IMR-90 (cell line): ENCODE measurements around the gene FOXL3. TPM values are rescaled to one million over a fixed set of nuclear protein-coding genes. Genes with fewer than 3 reads are reported as not detected.

Experiments
- ATAC-seq: fragments of 200-7000 bp; cut with Tn5 transposase; 2 replicates; pipeline ENCODE4 v1.9.1; 2020; ENCODE audit warnings: low read depth, mild to moderate bottlenecking, moderate library complexity
- BruUV-seq: library from RNA; stranded (reverse); fragments of 400-500 nt; replicated peaks from 2 replicates; lab custom pipeline; 2021; lab: Mats Ljungman, UMichigan
- CTCF ChIA-PET: fragments of 300-600 bp; formaldehyde crosslinking; extraction: SDS; loops from one replicate; lab custom pipeline; 2021; ENCODE audit warnings: antibody characterized with exemption; lab: Yijun Ruan, JAX
- POLR2A ChIA-PET: fragments of 300-600 bp; sonication (Branson Sonifier 250); formaldehyde crosslinking; loops from one replicate; lab custom pipeline; 2022; ENCODE audit warnings: antibody characterized with exemption; ENCODE audit not compliant: unreplicated experiment; lab: Charles Lee
- DNase-seq: peaks from one replicate; pipeline ENCODE4 v3.0.0; 2013
- H2AFZ ChIP-seq: replicated peaks from 2 replicates; pipeline ENCODE3; 2013; ENCODE audit warnings: low read length, mild to moderate bottlenecking; ENCODE audit not compliant: poor library complexity
- H2AK5ac ChIP-seq: 2 replicates; pipeline ENCODE4 v1.6.1; 2013; ENCODE audit warnings: low read depth, low read length, inconsistent platforms
- H2AK9ac ChIP-seq: replicated peaks from 2 replicates; pipeline ENCODE3; 2013; ENCODE audit warnings: mild to moderate bottlenecking, low read depth, low read length, moderate library complexity; ENCODE audit not compliant: poor library complexity
- H2BK120ac ChIP-seq: 2 replicates; pipeline ENCODE4 v1.6.1; 2013; ENCODE audit warnings: low read depth, low read length, inconsistent platforms
- H2BK15ac ChIP-seq: 3 replicates; pipeline ENCODE4 v1.6.1; 2013; ENCODE audit warnings: low read depth, low read length, inconsistent platforms
- H2BK20ac ChIP-seq: 2 replicates; pipeline ENCODE4 v1.6.1; 2013; ENCODE audit warnings: low read depth, mild to moderate bottlenecking, inconsistent platforms, low read length, moderate library complexity
- H2BK5ac ChIP-seq: 2 replicates; pipeline ENCODE4 v1.6.1; 2013; ENCODE audit warnings: mild to moderate bottlenecking, low read depth, low read length, inconsistent platforms; ENCODE audit not compliant: poor library complexity, severe bottlenecking
- H3K14ac ChIP-seq: replicated peaks from 2 replicates; pipeline ENCODE4 v1.6.1; 2013; ENCODE audit warnings: low read depth, low read length, inconsistent platforms
- H3K18ac ChIP-seq: 2 replicates; pipeline ENCODE4 v1.6.1; 2013; ENCODE audit warnings: low read depth, low read length, control low read depth
- H3K23ac ChIP-seq: 2 replicates; pipeline ENCODE4 v1.6.1; 2013; ENCODE audit warnings: low read depth, low read length, inconsistent platforms
- H3K27ac ChIP-seq: 2 replicates; pipeline ENCODE4 v1.5.1; 2013; ENCODE audit warnings: mild to moderate bottlenecking, control low read depth, low read length; ENCODE audit not compliant: insufficient read depth
- H3K27me3 ChIP-seq: 2 replicates; pipeline ENCODE4 v1.6.1; 2013; ENCODE audit warnings: low read length; ENCODE audit not compliant: control insufficient read depth, insufficient read depth
- H3K36me3 ChIP-seq: 2 replicates; pipeline ENCODE4 v1.6.1; 2013; ENCODE audit warnings: low read length, mixed read lengths; ENCODE audit not compliant: control insufficient read depth, insufficient read depth
- H3K4ac ChIP-seq: 2 replicates; pipeline ENCODE4 v1.6.1; 2013; ENCODE audit warnings: low read depth, low read length, inconsistent platforms
- H3K4me1 ChIP-seq: 2 replicates; pipeline ENCODE4 v1.6.1; 2013; ENCODE audit warnings: low read length, mixed read lengths; ENCODE audit not compliant: control insufficient read depth, insufficient read depth
- H3K4me2 ChIP-seq: 2 replicates; pipeline ENCODE4 v1.6.1; 2013; ENCODE audit warnings: low read depth, mild to moderate bottlenecking, control low read depth, low read length, moderate library complexity
- H3K4me3 ChIP-seq: 2 replicates; pipeline ENCODE4 v1.5.1; 2013; ENCODE audit warnings: low read depth, mild to moderate bottlenecking, control low read depth, low read length, moderate library complexity; ENCODE audit not compliant: insufficient read depth
- H3K56ac ChIP-seq: 2 replicates; pipeline ENCODE4 v1.6.1; 2013; ENCODE audit warnings: low read length, inconsistent platforms; ENCODE audit not compliant: insufficient read depth; ENCODE audit errors: extremely low read depth
- H3K79me1 ChIP-seq, 2 experiments: 2 replicates each; pipeline ENCODE4 v1.6.1; 2013; ENCODE audit warnings: low read length in 2 of 2, inconsistent platforms in 1 of 2, low read depth in 1 of 2
- H3K9ac ChIP-seq: 2 replicates; pipeline ENCODE4 v1.6.1; 2013; ENCODE audit warnings: low read depth, low read length, control low read depth
- H3K9me1 ChIP-seq: 2 replicates; pipeline ENCODE4 v1.6.1; 2013; ENCODE audit warnings: low read length, inconsistent platforms; ENCODE audit not compliant: insufficient read depth
- H3K9me3 ChIP-seq: 2 replicates; pipeline ENCODE4 v1.6.1; 2013; ENCODE audit warnings: low read length; ENCODE audit not compliant: control insufficient read depth, insufficient read depth
- H4K20me1 ChIP-seq: 2 replicates; pipeline ENCODE4 v1.6.1; 2013; ENCODE audit warnings: low read length, inconsistent platforms; ENCODE audit not compliant: insufficient read depth
- H4K5ac ChIP-seq: 2 replicates; pipeline ENCODE4 v1.6.1; 2013; ENCODE audit warnings: mild to moderate bottlenecking, low read depth, low read length, control low read depth
- H4K8ac ChIP-seq, 2 experiments: 2 replicates each; pipeline ENCODE4 v1.6.1; 2013; ENCODE audit warnings: low read depth in 2 of 2, low read length in 2 of 2, control low read depth in 1 of 2, inconsistent platforms in 1 of 2
- H4K91ac ChIP-seq: 2 replicates; pipeline ENCODE4 v1.6.1; 2013; ENCODE audit warnings: low read depth, low read length, inconsistent platforms; ENCODE audit not compliant: insufficient read depth
- BHLHE40 ChIP-seq: fragments of 150-350 bp; IDR thresholded peaks from 2 replicates; pipeline ENCODE4 v1.6.1; 2016; ENCODE audit warnings: mild to moderate bottlenecking, low read depth, low read length
- CTCF ChIP-seq: conservative IDR thresholded peaks from 2 replicates; pipeline ENCODE4 v1.5.1; 2012; ENCODE audit warnings: mild to moderate bottlenecking, low read depth, low read length, improper control_type of control experiment
- MAFK ChIP-seq: IDR thresholded peaks from 2 replicates; pipeline ENCODE4 v1.6.1; 2012; ENCODE audit warnings: low read depth, low read length, improper control_type of control experiment
- WGBS, 2 experiments: methylation state at CpG; one replicate each; pipeline versions ENCODE4 v1.1.5 to v1.1.7; 2013; ENCODE audit warnings: missing lambda C conversion rate in 2 of 2; ENCODE audit not compliant: insufficient read length in 1 of 2; ENCODE audit errors: extremely low coverage in 2 of 2; 5-methylcytosine and 5-hydroxymethylcytosine counted together
- dilution Hi-C: fragments of 300-500 bp; cut with HindIII; formaldehyde crosslinking; loops from one replicate; pipeline ENCODE4 v1.14.3; 2018; ENCODE audit warnings: low sequenced_read_pairs; ENCODE audit not compliant: unreplicated experiment
- in situ Hi-C: fragments of 300-500 bp; cut with MboI; formaldehyde crosslinking; loops from 3 replicates; pipeline ENCODE4 v1.14.3; 2019; ENCODE audit warnings: low sequenced_read_pairs, inconsistent platforms, mixed read lengths
- intact Hi-C: fragments of 100-400 bp; cut with micrococcal nuclease; formaldehyde crosslinking; loops from 2 replicates; pipeline ENCODE4 v1.10.0; 2022
- polyA plus RNA-seq, 3 experiments: library from polyadenylated mRNA; depleted of rRNA; stranded (reverse); fragments of >200 nt; gene quantifications; 2 replicates each; pipeline ENCODE4 v1.2.3, GENCODE V29; 2012; ENCODE audit warnings: low replicate concordance in 1 of 3
- total RNA-seq: library from RNA; depleted of rRNA; stranded (reverse); fragments of >200 nt; gene quantifications from 2 replicates; pipeline ENCODE4 v1.2.3, GENCODE V29; 2012

FOXL3 gene
- total and polyA plus RNA-seq, 2 of the 4 experiments (the other 2 are of a cell fraction), result not detected

DNA sequence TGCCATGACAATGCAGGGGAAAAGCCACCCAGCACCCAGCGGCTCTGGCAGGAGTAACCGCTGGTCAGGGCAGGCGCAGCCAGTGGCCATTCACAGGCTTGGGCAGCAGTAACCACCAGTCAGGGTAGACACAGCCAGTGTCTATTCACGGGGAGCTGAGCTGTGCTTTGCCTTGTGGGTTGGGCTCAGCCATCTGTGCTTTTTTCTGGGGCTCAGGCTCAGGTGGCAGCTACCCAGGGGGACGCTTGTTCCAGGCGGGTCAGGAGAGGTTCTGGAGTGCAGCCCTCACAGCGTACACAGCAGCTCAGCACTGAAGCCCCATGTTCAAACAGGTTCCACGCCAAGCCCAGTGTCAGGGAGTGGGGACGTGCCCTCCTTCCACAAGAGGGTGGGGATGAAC, 28.5 kb downstream of the FOXL3 start:
- no peak overlapping the region for H4K8ac ChIP-seq
- H3K79me1 ChIP-seq, result no peaks in the 10 kb centered on the region
- peaks cover 8% of the 10 kb centered on the region for H3K9me3 ChIP-seq
- no peak overlapping the region for H4K5ac ChIP-seq
- H3K4me2 ChIP-seq, result no peak overlapping the region
- no peak overlapping the region for H3K9ac ChIP-seq
- no peak overlapping the region for H2AFZ ChIP-seq
- TF ChIP-seq MAFK (no peak), BHLHE40 (no peak), CTCF (no peak)
- intact Hi-C loops (no loop called here), dilution Hi-C loops (no loop called here), in situ Hi-C loops (loop anchor here (5.0 kb wide), 1 partner anchor 459 kb away; no protein-coding TSS in a partner anchor)
- H3K4ac ChIP-seq, result no peak overlapping the region
- no peaks in the 10 kb centered on the region for H3K9me1 ChIP-seq
- H2BK120ac ChIP-seq, result no peak overlapping the region
- H2AK9ac ChIP-seq, result no peak overlapping the region
- 94% methylated on average over 3 of the region's 9 CpGs; no CpG with 5 or more reads in 1 of the 2 experiments for WGBS, 2 experiments
- H4K20me1 ChIP-seq, result peaks cover 2% of the 10 kb centered on the region; the same call in 1 of the 2 replicates
- H3K14ac ChIP-seq, result no peak overlapping the region
- no peak for DNase-seq
- H3K36me3 ChIP-seq, result no peaks in the 10 kb centered on the region
- no peak overlapping the region for H3K4me3 ChIP-seq
- POLR2A ChIA-PET, result no interaction called here
- no peak overlapping the region for H2BK5ac ChIP-seq
- H3K27me3 ChIP-seq, result peaks cover 51% of the 10 kb centered on the region
- no peak overlapping the region for H3K27ac ChIP-seq
- H2BK15ac ChIP-seq, result no peak overlapping the region
- BruUV-seq, result no TSS peak
- H4K91ac ChIP-seq, result no peak overlapping the region
- no peak for ATAC-seq
- CTCF ChIA-PET, result interaction anchor here (0.6 kb wide), 1 partner anchor 444 kb away, joined by 4 read pairs; no protein-coding TSS in a partner anchor
- no peak overlapping the region for H2BK20ac ChIP-seq
- no peaks in the 10 kb centered on the region for H3K4me1 ChIP-seq
- no peak overlapping the region for H3K56ac ChIP-seq
- H3K23ac ChIP-seq, result no peak overlapping the region
- no peak overlapping the region for H2AK5ac ChIP-seq
- no peak overlapping the region for H3K18ac ChIP-seq
